NOMO-1 treated with DMSO at 0.1 percent for 48 hours (cell line): ENCODE data around the gene BCAS3.
"Not testable (repeated sequence)": the region's sequence is repeated elsewhere in the genome, so short reads cannot be mapped to it uniquely, and the experiment has no call there.

Source experiments
- DNase-seq: peaks from one replicate; lab custom pipeline; 2025; ENCODE audit not compliant: unreplicated experiment; lab: John Stamatoyannopoulos, UW

Gene BCAS3

GRCh38 chr17:61427567-61427966 lies 749.9 kb downstream of the BCAS3 start:
- DNase-seq, result no peak

- DNase-seq, result no peak
Observed at GRCh38 chr17:61429274-61429673, 751.6 kb downstream of the BCAS3 start.

- not testable (repeated sequence) for DNase-seq
Observed at GRCh38 chr17:61429831-61430230, 752.2 kb downstream of the BCAS3 start.

- DNase-seq, result no peak
Observed at GRCh38 chr17:61431594-61432311, 754.1 kb downstream of the BCAS3 start.

- no peak for DNase-seq
Observed at GRCh38 chr17:61436273-61436672, 758.6 kb downstream of the BCAS3 start.

- no peak for DNase-seq
Observed at GRCh38 chr17:61436995-61437704, 759.5 kb downstream of the BCAS3 start.

- no peak for DNase-seq
Observed at GRCh38 chr17:61440697-61441096, 763.0 kb downstream of the BCAS3 start.

- DNase-seq, result not testable (repeated sequence)
Observed at GRCh38 chr17:61441507-61441906, 763.9 kb downstream of the BCAS3 start.

GRCh38 chr17:61442136-61442775 lies 764.6 kb downstream of the BCAS3 start:
- no peak for DNase-seq
